Measurements from ENCODE around the gene BTBD17. TPM values are rescaled to one million over a fixed set of nuclear protein-coding genes. Genes with fewer than 3 reads are reported as not detected.

BTBD17 gene
- total and polyA plus RNA-seq, 2 of the 8 experiments (the other 6 are each of a cell fraction or from before 2014, with no cell fraction given), result 7.0 to 14.8 TPM

DNA sequence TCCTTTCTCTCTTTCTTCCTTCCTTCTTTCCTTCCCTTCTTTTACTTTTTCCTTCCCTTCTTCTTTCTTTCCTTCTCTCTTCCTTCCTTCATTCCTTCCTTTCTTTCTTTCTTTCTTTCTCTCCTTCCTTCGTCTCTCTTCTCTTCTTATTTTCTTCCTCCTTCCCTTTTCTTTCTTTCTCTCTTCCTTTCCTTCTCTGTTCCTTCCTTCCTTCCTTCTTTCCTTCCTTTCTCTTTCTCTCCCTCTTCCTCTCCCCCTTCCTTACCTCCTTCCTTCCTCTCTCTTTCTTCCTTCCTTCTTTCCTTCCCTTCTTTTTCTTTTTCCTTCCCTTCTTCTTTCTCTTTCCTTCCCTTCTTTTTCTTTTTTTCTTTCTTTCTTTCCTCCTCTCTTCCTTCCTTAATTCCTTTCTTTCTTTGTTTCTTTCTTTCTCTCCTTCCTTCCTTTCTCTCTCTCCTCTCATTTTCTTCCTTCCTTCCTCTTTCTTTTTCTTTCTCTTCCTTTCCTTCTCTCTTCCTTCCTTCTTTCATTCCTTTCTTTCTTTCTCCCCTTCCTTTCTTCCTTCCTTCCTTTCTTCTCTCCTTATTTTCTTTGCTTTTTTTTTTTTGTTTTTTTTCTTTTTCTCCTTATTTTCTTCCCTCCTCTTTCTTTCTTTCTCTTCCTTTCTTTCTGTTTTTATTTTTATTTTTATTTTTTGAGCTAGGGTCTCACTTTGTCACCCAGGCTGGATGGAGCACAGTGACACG is 28.4 kb upstream of the BTBD17 start:
- no peaks in the 10 kb centered on the region for H3K79me1 ChIP-seq (ENCODE audit: low read depth, low read length)
- H3K4me3 ChIP-seq (ENCODE audit: extremely low read depth in 1 of 4, insufficient read depth in 2 of 4, low read depth in 3 of 4, low read length in 4 of 4), result no peak overlapping the region
- no peak overlapping the region for H3K27ac ChIP-seq (ENCODE audit: low read depth, low read length)
- H4K5ac ChIP-seq (ENCODE audit: insufficient read length, low read depth, low read length), result no peak overlapping the region
- H3K79me2 ChIP-seq (ENCODE audit: control insufficient read depth in 1 of 2, insufficient read depth in 2 of 2, low read length in 2 of 2), result no peaks in the 10 kb centered on the region
- H2BK20ac ChIP-seq (ENCODE audit: low read length), result no peak overlapping the region
- TF ChIP-seq KDM4A (IDR thresholded peaks at IDR 0.05; ENCODE audit: low read depth, low read length, severe bottlenecking) (no peak), RAD21 (IDR thresholded peaks at IDR 0.05 in 1 of 2, conservative IDR thresholded peaks at IDR 0.05 in 1 of 2; ENCODE audit: low read depth in 2 of 2, low read length in 2 of 2) (no peak), SIRT6 (IDR thresholded peaks at IDR 0.05; ENCODE audit: low read length) (no peak)
- H3K27me3 ChIP-seq (replicated peaks in 1 of 4; ENCODE audit: control insufficient read depth in 3 of 4, extremely low read depth in 1 of 4, insufficient read depth in 3 of 4, low read length in 3 of 4), result no peaks in the 10 kb centered on the region; a peak in 1 of 7 replicates
- H3K4me2 ChIP-seq (ENCODE audit: insufficient read depth in 1 of 2, low read depth in 2 of 2, low read length in 2 of 2), result no peak overlapping the region
- FAIRE-seq (no peak), DNase-seq (ENCODE audit: low read depth in 1 of 2, low spot score in 2 of 2) (no peak)
- H2AFZ ChIP-seq (ENCODE audit: low read length), result no peak overlapping the region
- no peak overlapping the region for H2BK5ac ChIP-seq (ENCODE audit: low read depth, low read length)
- no peak overlapping the region for H2BK15ac ChIP-seq (ENCODE audit: low read length)
- no peak overlapping the region for H3K9ac ChIP-seq (replicated peaks in 1 of 4; ENCODE audit: extremely low read depth in 1 of 4, low read depth in 3 of 4, low read length in 3 of 4)
- no peak overlapping the region for H2BK120ac ChIP-seq (replicated peaks; ENCODE audit: low read depth, low read length)
- peaks cover 5 to 20% (median 12%) of the 10 kb centered on the region in 4 experiments for H3K4me1 ChIP-seq (replicated peaks in 1 of 4; ENCODE audit: control insufficient read depth in 3 of 4, insufficient read depth in 4 of 4, low read length in 3 of 4)
- no peak overlapping the region for H4K8ac ChIP-seq (ENCODE audit: extremely low read depth, insufficient read depth, low read length)
- no peaks in the 10 kb centered on the region for H3K9me3 ChIP-seq (ENCODE audit: insufficient read depth in 2 of 2, low read depth in 1 of 2, low read length in 1 of 2)
- H3K14ac ChIP-seq (ENCODE audit: insufficient read length), result no peak overlapping the region
- ChIA-PET POLR2A (ENCODE audit: partially characterized antibody) (no interaction called here), CTCF (ENCODE audit: partially characterized antibody) (interaction anchor here (0.9 to 7.2 kb wide), 4 partner anchors 10 to 48 kb away, joined by 3 to 57 read pairs (median 8); partner anchors contain the start of gene BTBD17)
- no peak overlapping the region for H3K4ac ChIP-seq (replicated peaks; ENCODE audit: insufficient read length, low read depth, low read length)
- WGBS, 2 experiments (ENCODE audit: extremely low coverage in 1 of 2, insufficient coverage in 1 of 2, insufficient read length in 1 of 2, insufficient replicate concordance in 2 of 2, low coverage in 1 of 2, low lambda C conversion rate in 2 of 2, missing lambda C conversion rate in 1 of 2), result 77% methylated on average over 2 of the region's 2 CpGs; no CpG with 5 or more reads in 1 of the 2 experiments
- no peak overlapping the region for H4K91ac ChIP-seq (replicated peaks; ENCODE audit: insufficient read length, low read length)
- no peak overlapping the region for H2BK12ac ChIP-seq (ENCODE audit: low read depth, low read length)
- H4K20me1 ChIP-seq (replicated peaks in 1 of 2; ENCODE audit: control insufficient read depth in 1 of 2, insufficient read depth in 2 of 2, low read length in 2 of 2), result no peaks in the 10 kb centered on the region
- no peak overlapping the region for H3K23ac ChIP-seq (ENCODE audit: insufficient read length)
- H3K23me2 ChIP-seq (ENCODE audit: low read depth, low read length), result no peaks in the 10 kb centered on the region
- no peak overlapping the region for H3K18ac ChIP-seq (ENCODE audit: extremely low read depth, low read length)
- no peaks in the 10 kb centered on the region for H3K36me3 ChIP-seq (ENCODE audit: control insufficient read depth in 2 of 4, insufficient read depth in 4 of 4, low read length in 3 of 4)
- no peak overlapping the region for H2AK5ac ChIP-seq (ENCODE audit: low read depth, low read length)
- no peak overlapping the region for H3K56ac ChIP-seq (replicated peaks; ENCODE audit: insufficient read length, low read depth, low read length)
